Mesendoderm (in vitro differentiated cells): Measurements from ENCODE around the gene ATXN7L2.

Experiments used
- DNase-seq: peaks from one replicate; pipeline ENCODE4 v3.0.0; 2013
- H2AK5ac ChIP-seq: 2 replicates; pipeline ENCODE4 v1.6.1; 2013; ENCODE audit warnings: low read length, inconsistent platforms
- H2BK120ac ChIP-seq: 2 replicates; pipeline ENCODE4 v1.6.1; 2013; ENCODE audit warnings: low read depth, mild to moderate bottlenecking, low read length, moderate library complexity, mixed read lengths
- H2BK15ac ChIP-seq: replicated peaks from 2 replicates; pipeline ENCODE4 v1.6.1; 2013; ENCODE audit warnings: low read depth, mild to moderate bottlenecking, moderate library complexity
- H2BK5ac ChIP-seq: 2 replicates; pipeline ENCODE4 v1.6.1; 2013; ENCODE audit warnings: low read length, inconsistent platforms
- H3K18ac ChIP-seq: 2 replicates; pipeline ENCODE4 v1.6.1; 2013; ENCODE audit warnings: mild to moderate bottlenecking, low read length, mixed read lengths
- H3K23ac ChIP-seq: one replicate; pipeline ENCODE4 v1.6.1; 2013; ENCODE audit warnings: low read length
- H3K27ac ChIP-seq: 2 replicates; pipeline ENCODE4 v1.5.1; 2013; ENCODE audit warnings: low read depth, mild to moderate bottlenecking, inconsistent platforms, low read length, moderate library complexity
- H3K27me3 ChIP-seq: 2 replicates; pipeline ENCODE4 v1.6.1; 2013; ENCODE audit warnings: low read length, control low read depth, mild to moderate bottlenecking, inconsistent platforms; ENCODE audit not compliant: insufficient read depth, poor library complexity
- H3K36me3 ChIP-seq: 2 replicates; pipeline ENCODE4 v1.6.1; 2013; ENCODE audit warnings: low read length, inconsistent platforms; ENCODE audit not compliant: control insufficient read depth, insufficient read depth
- H3K4ac ChIP-seq: one replicate; pipeline ENCODE4 v1.6.1; 2013; ENCODE audit warnings: low read depth, mild to moderate bottlenecking, low read length, moderate library complexity
- H3K4me1 ChIP-seq: 2 replicates; pipeline ENCODE4 v1.6.1; 2013; ENCODE audit warnings: low read depth, low read length, inconsistent platforms; ENCODE audit not compliant: control insufficient read depth
- H3K4me2 ChIP-seq: 2 replicates; pipeline ENCODE4 v1.6.1; 2013; ENCODE audit warnings: low read length
- H3K4me3 ChIP-seq: 2 replicates; pipeline ENCODE4 v1.5.1; 2013; ENCODE audit warnings: mild to moderate bottlenecking, low read length
- H3K56ac ChIP-seq: one replicate; pipeline ENCODE4 v1.6.1; 2013; ENCODE audit warnings: low read length
- H3K79me1 ChIP-seq: 2 replicates; pipeline ENCODE4 v1.6.1; 2013; ENCODE audit warnings: low read length, inconsistent platforms
- H3K79me2 ChIP-seq: 2 replicates; pipeline ENCODE4 v1.6.1; 2013; ENCODE audit warnings: mild to moderate bottlenecking, low read length; ENCODE audit not compliant: control insufficient read depth, insufficient read depth
- H3K9ac ChIP-seq: 2 replicates; pipeline ENCODE4 v1.6.1; 2013; ENCODE audit warnings: low read length, inconsistent platforms
- H4K5ac ChIP-seq: one replicate; pipeline ENCODE4 v1.6.1; 2013; ENCODE audit warnings: low read length
- H4K8ac ChIP-seq: one replicate; pipeline ENCODE4 v1.6.1; 2013; ENCODE audit warnings: low read depth, mild to moderate bottlenecking, control low read depth, low read length, moderate library complexity
- WGBS: extraction: QIAGEN DNeasy Blood & Tissue Kit; methylation state at CpG from one replicate; pipeline ENCODE4 v1.1.7; 2013; ENCODE audit warnings: low lambda C conversion rate, missing lambda C conversion rate; ENCODE audit not compliant: insufficient coverage; ENCODE audit errors: extremely low coverage; 5-methylcytosine and 5-hydroxymethylcytosine counted together

ATXN7L2 gene

GRCh38 chr1:109504974-109505373 lies 21.3 kb downstream of the ATXN7L2 start:
- Histone ChIP-seq H2BK120ac (no peak overlapping the region), H3K23ac (no peak overlapping the region), H2AK5ac (no peak overlapping the region), H3K36me3 (no peaks in the 10 kb centered on the region), H2BK5ac (no peak overlapping the region), H4K5ac (no peak overlapping the region), H3K79me2 (no peaks in the 10 kb centered on the region), H3K56ac (no peak overlapping the region), H3K4ac (no peak overlapping the region), H3K4me2 (no peak overlapping the region), H3K79me1 (no peaks in the 10 kb centered on the region), H3K18ac (no peak overlapping the region), H3K4me3 (no peak overlapping the region), H3K9ac (no peak overlapping the region), H4K8ac (no peak overlapping the region), H3K27ac (no peak overlapping the region), H3K27me3 (peaks cover 2% of the 10 kb centered on the region), H3K4me1 (peaks cover 2% of the 10 kb centered on the region), H2BK15ac (no peak overlapping the region)
- no CpG with 5 or more reads among the region's 1 CpG for WGBS
- DNase-seq: no peak

GRCh38 chr1:109508001-109508872 lies 24.5 kb downstream of the ATXN7L2 start:
- Histone ChIP-seq H3K36me3 (no peaks in the 10 kb centered on the region), H4K8ac (no peak overlapping the region), H3K79me1 (no peaks in the 10 kb centered on the region), H3K56ac (no peak overlapping the region), H2AK5ac (no peak overlapping the region), H3K9ac (no peak overlapping the region), H3K27ac (no peak overlapping the region), H3K18ac (no peak overlapping the region), H3K79me2 (no peaks in the 10 kb centered on the region), H3K4ac (no peak overlapping the region), H3K4me3 (no peak overlapping the region), H3K4me1 (no peaks in the 10 kb centered on the region), H3K23ac (no peak overlapping the region), H3K27me3 (peaks cover 2% of the 10 kb centered on the region), H2BK5ac (no peak overlapping the region), H3K4me2 (no peak overlapping the region), H4K5ac (no peak overlapping the region), H2BK15ac (no peak overlapping the region), H2BK120ac (no peak overlapping the region)
- no peak for DNase-seq
- no CpG with 5 or more reads among the region's 25 CpGs for WGBS

GRCh38 chr1:109508873-109509175 lies 25.1 kb downstream of the ATXN7L2 start:
- Histone ChIP-seq H3K4me1 (no peaks in the 10 kb centered on the region), H3K79me2 (no peaks in the 10 kb centered on the region), H3K79me1 (no peaks in the 10 kb centered on the region), H3K27me3 (peaks cover 2% of the 10 kb centered on the region), H2BK5ac (no peak overlapping the region), H3K4me2 (no peak overlapping the region), H3K4me3 (no peak overlapping the region), H3K27ac (no peak overlapping the region), H3K23ac (no peak overlapping the region), H4K5ac (no peak overlapping the region), H4K8ac (no peak overlapping the region), H3K36me3 (no peaks in the 10 kb centered on the region), H3K9ac (no peak overlapping the region), H2BK15ac (no peak overlapping the region), H2AK5ac (no peak overlapping the region), H3K4ac (no peak overlapping the region), H3K18ac (no peak overlapping the region), H3K56ac (no peak overlapping the region), H2BK120ac (no peak overlapping the region)
- no peak for DNase-seq
- no CpG with 5 or more reads among the region's 7 CpGs for WGBS

GRCh38 chr1:109509176-109510134 lies 25.8 kb downstream of the ATXN7L2 start, which contains the start of gene AMIGO1:
TSS of gene AMIGO1 (minus strand) at chr1:109509727. CDS start at chr1:109508912, 815 bp downstream.
- H3K79me2 ChIP-seq: no peaks in the 10 kb centered on the region
- H2BK120ac ChIP-seq: no peak within 1 kb of the TSS
- no peaks in the 10 kb centered on the region for H3K4me1 ChIP-seq
- peak within 1 kb of the TSS; percentile 65 for H3K9ac ChIP-seq
- no peak within 1 kb of the TSS for H3K27ac ChIP-seq
- no CpG with 5 or more reads among the region's 100 CpGs for WGBS
- H4K8ac ChIP-seq: no peak within 1 kb of the TSS
- DNase-seq: peak; percentile 57
- H2BK15ac ChIP-seq: no peak within 1 kb of the TSS
- peak within 1 kb of the TSS; percentile 68 for H3K23ac ChIP-seq
- no peak within 1 kb of the TSS for H3K18ac ChIP-seq
- no peaks in the 10 kb centered on the region for H3K36me3 ChIP-seq
- H2BK5ac ChIP-seq: no peak within 1 kb of the TSS
- peak within 1 kb of the TSS; percentile 30 for H3K4me3 ChIP-seq
- H4K5ac ChIP-seq: no peak within 1 kb of the TSS
- H3K79me1 ChIP-seq: no peaks in the 10 kb centered on the region
- H3K4ac ChIP-seq: no peak within 1 kb of the TSS
- peak within 1 kb of the TSS; percentile 54 for H3K4me2 ChIP-seq
- peaks cover 2% of the 10 kb centered on the region for H3K27me3 ChIP-seq
- peak within 1 kb of the TSS; percentile 76 for H3K56ac ChIP-seq
- H2AK5ac ChIP-seq: no peak within 1 kb of the TSS

GRCh38 chr1:109513110-109513710 lies 29.5 kb downstream of the ATXN7L2 start:
- no peak overlapping the region for H3K4ac ChIP-seq
- H3K56ac ChIP-seq: no peak overlapping the region
- no peaks in the 10 kb centered on the region for H3K79me2 ChIP-seq
- H4K8ac ChIP-seq: no peak overlapping the region
- H2BK5ac ChIP-seq: no peak overlapping the region
- H3K27me3 ChIP-seq: peaks cover 2% of the 10 kb centered on the region
- no peak overlapping the region for H3K23ac ChIP-seq
- no peak overlapping the region for H2AK5ac ChIP-seq
- no peaks in the 10 kb centered on the region for H3K79me1 ChIP-seq
- no peak overlapping the region for H4K5ac ChIP-seq
- H2BK15ac ChIP-seq: no peak overlapping the region
- H3K4me1 ChIP-seq: no peaks in the 10 kb centered on the region
- no peaks in the 10 kb centered on the region for H3K36me3 ChIP-seq
- no peak overlapping the region for H3K18ac ChIP-seq
- no peak for DNase-seq
- no peak overlapping the region for H3K4me3 ChIP-seq
- H3K9ac ChIP-seq: no peak overlapping the region
- H3K27ac ChIP-seq: no peak overlapping the region
- no peak overlapping the region for H2BK120ac ChIP-seq
- WGBS: no CpG with 5 or more reads among the region's 2 CpGs
- H3K4me2 ChIP-seq: no peak overlapping the region
